Neural cell (in vitro differentiated cells): ENCODE data around the gene KRI1. TPM values are rescaled to one million over a fixed set of nuclear protein-coding genes. Genes with fewer than 3 reads are reported as not detected.

Experiments used
- H2AFZ ChIP-seq: fragments of 200-600, 300-800 bp; sonication (generic), shearing (Covaris generic); 2 replicates; pipeline ENCODE4 v1.6.0; 2014; ENCODE audit warnings: low read depth, mild to moderate bottlenecking, antibody characterized with exemption, low read length, moderate library complexity
- H3F3A ChIP-seq: fragments of 200-600 bp; shearing (Covaris generic); 2 replicates; pipeline ENCODE4 v1.6.1; 2016; ENCODE audit warnings: mild to moderate bottlenecking, moderate library complexity, mixed read lengths, antibody characterized with exemption, low read length; ENCODE audit not compliant: insufficient read depth, poor library complexity, severe bottlenecking
- H3K27ac ChIP-seq: fragments of 200-600, 300-800 bp; sonication (generic), shearing (Covaris generic); 2 replicates; pipeline ENCODE4 v1.5.1; 2014; ENCODE audit warnings: mild to moderate bottlenecking, low read length, moderate library complexity
- H3K27me3 ChIP-seq: fragments of 300-800, 200-600 bp; sonication (generic), shearing (Covaris generic); 2 replicates; pipeline ENCODE4 v1.6.0; 2014; ENCODE audit warnings: mild to moderate bottlenecking, low read depth, low read length, moderate library complexity; ENCODE audit not compliant: insufficient read depth
- H3K36me3 ChIP-seq: fragments of 300-800, 200-600 bp; sonication (generic), shearing (Covaris generic); 2 replicates; pipeline ENCODE4 v1.5.1; 2014; ENCODE audit warnings: mild to moderate bottlenecking, antibody characterized with exemption, low read length, moderate library complexity; ENCODE audit not compliant: insufficient read depth
- H3K4me2 ChIP-seq: fragments of 300-800, 200-600 bp; sonication (generic), shearing (Covaris generic); 2 replicates; pipeline ENCODE4 v1.6.0; 2014; ENCODE audit warnings: mild to moderate bottlenecking, low read length
- H3K4me3 ChIP-seq: fragments of 300-800, 200-600 bp; sonication (generic), shearing (Covaris generic); 2 replicates; pipeline ENCODE4 v1.5.1; 2014; ENCODE audit warnings: mild to moderate bottlenecking, low read length, moderate library complexity
- H3K79me2 ChIP-seq: fragments of 200-600 bp; shearing (Covaris generic); replicated peaks from 2 replicates; pipeline ENCODE4 v1.6.0; 2014; ENCODE audit warnings: mild to moderate bottlenecking, low read length, moderate library complexity; ENCODE audit not compliant: insufficient read depth
- H3K9ac ChIP-seq: fragments of 300-800, 200-600 bp; sonication (generic), shearing (Covaris generic); 2 replicates; pipeline ENCODE4 v1.6.1; 2016; ENCODE audit warnings: mild to moderate bottlenecking, low read length, mixed read lengths
- H3K9me2 ChIP-seq: fragments of 200-600 bp; shearing (Covaris generic); 2 replicates; pipeline ENCODE4 v1.6.1; 2016; ENCODE audit warnings: mild to moderate bottlenecking, low read length, mixed read lengths; ENCODE audit not compliant: insufficient read depth
- H3K9me3 ChIP-seq: fragments of 200-600, 300-800 bp; sonication (generic), shearing (Covaris generic); 2 replicates; pipeline ENCODE4 v1.6.1; 2016; ENCODE audit warnings: mild to moderate bottlenecking, mixed run types, low read length, moderate library complexity, mixed read lengths
- H4K20me1 ChIP-seq: fragments of 200-600 bp; shearing (Covaris generic); 2 replicates; pipeline ENCODE4 v1.6.1; 2016; ENCODE audit warnings: mild to moderate bottlenecking, mixed run types; ENCODE audit not compliant: insufficient read depth
- EP300 ChIP-seq: fragments of 450-650 bp; conservative IDR thresholded peaks from 2 replicates; pipeline ENCODE4 v1.6.1; 2014; ENCODE audit warnings: antibody characterized with exemption, mild to moderate bottlenecking, moderate library complexity; ENCODE audit not compliant: poor library complexity, severe bottlenecking
- EZH2 ChIP-seq: fragments of 200-600, 300-800 bp; shearing (Covaris generic), sonication (generic); IDR thresholded peaks from 2 replicates; pipeline ENCODE4 v1.6.1; 2014; ENCODE audit warnings: antibody characterized with exemption, low read length, borderline replicate concordance, mild to moderate bottlenecking; ENCODE audit not compliant: insufficient read depth, poor library complexity, severe bottlenecking
- MXI1 ChIP-seq: fragments of 450-650 bp; conservative IDR thresholded peaks from 2 replicates; pipeline ENCODE4 v1.6.1; 2014; ENCODE audit warnings: antibody characterized with exemption, mild to moderate bottlenecking; ENCODE audit not compliant: poor library complexity, severe bottlenecking
- POLR2AphosphoS5 ChIP-seq: IDR thresholded peaks from 2 replicates; pipeline ENCODE4 v1.6.1; 2012
- RAD21 ChIP-seq: fragments of 450-650 bp; conservative IDR thresholded peaks from 2 replicates; pipeline ENCODE4 v1.6.1; 2014; ENCODE audit warnings: antibody characterized with exemption, mild to moderate bottlenecking, moderate library complexity
- REST ChIP-seq: IDR thresholded peaks from 2 replicates; pipeline ENCODE4 v1.6.1; 2012; ENCODE audit warnings: borderline replicate concordance
- SMC3 ChIP-seq: fragments of 450-650 bp; conservative IDR thresholded peaks from 2 replicates; pipeline ENCODE4 v1.6.1; 2014; ENCODE audit warnings: antibody characterized with exemption, mild to moderate bottlenecking, moderate library complexity; ENCODE audit not compliant: poor library complexity
- TAF1 ChIP-seq: IDR thresholded peaks from 2 replicates; pipeline ENCODE4 v1.6.1; 2012; ENCODE audit warnings: low read depth
- polyA plus RNA-seq: library from polyadenylated mRNA; depleted of rRNA; stranded (reverse); fragments of >200 nt; gene quantifications from 2 replicates; pipeline ENCODE4 v1.2.3, GENCODE V29; 2014
- TF ChIP-seq, protein P1 (sequence below): fragments of 450-650 bp; IDR thresholded peaks from 2 replicates; pipeline ENCODE4 v1.5.1; 2014; ENCODE audit warnings: antibody characterized with exemption, mild to moderate bottlenecking, moderate library complexity; ENCODE audit not compliant: poor library complexity, severe bottlenecking

KRI1 gene
- polyA plus RNA-seq, 1 donor from 2014 or later: 6.5 TPM

DNA sequence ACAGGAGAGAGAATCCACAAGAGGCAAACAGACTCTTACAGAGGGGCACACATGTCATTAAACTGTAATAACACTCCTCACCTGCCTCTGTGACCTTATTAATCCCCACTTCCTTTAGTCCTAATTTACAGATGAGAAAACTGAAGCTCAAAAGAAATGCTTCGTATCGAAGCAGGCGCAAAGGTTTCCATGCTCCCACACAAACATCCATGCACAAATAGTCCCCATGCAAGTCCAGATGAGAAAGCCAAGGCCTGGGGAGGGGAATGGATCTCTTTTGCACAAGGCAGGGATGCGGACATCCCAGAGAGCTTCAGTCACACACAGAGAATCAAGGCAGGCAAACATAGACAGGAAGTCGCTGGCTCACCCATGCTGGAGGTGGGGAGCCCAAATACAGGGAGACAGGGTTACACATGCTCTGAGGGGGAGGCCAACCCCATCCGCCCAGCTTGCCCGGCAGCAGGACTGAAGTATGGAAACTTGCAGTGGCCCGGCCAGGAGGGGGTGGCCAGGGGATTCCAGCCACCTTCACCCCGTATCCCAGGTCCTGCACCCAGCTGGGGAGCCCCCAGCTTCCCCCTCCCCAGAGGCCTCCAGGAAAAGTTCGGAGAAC lies 49.0 kb downstream of the KRI1 start:
- Histone ChIP-seq H3K36me3 (no peaks in the 10 kb centered on the region), H3K9me2 (no peaks in the 10 kb centered on the region), H3K27me3 (peaks cover 85% of the 10 kb centered on the region), H3K4me2 (no peak overlapping the region), H3K27ac (no peak overlapping the region), H3K79me2 (no peaks in the 10 kb centered on the region), H2AFZ (no peak overlapping the region), H3F3A (no peaks in the 10 kb centered on the region), H3K4me3 (no peak overlapping the region), H4K20me1 (no peaks in the 10 kb centered on the region), H3K9me3 (no peaks in the 10 kb centered on the region), H3K9ac (no peak overlapping the region)
- no peak for TF ChIP-seq EP300
- TF ChIP-seq EZH2: peak; percentile 52

GRCh38 chr19:10516064-10516385 lies 49.8 kb downstream of the KRI1 start:
- H3K9me2 ChIP-seq: no peaks in the 10 kb centered on the region
- no peak overlapping the region for H3K4me3 ChIP-seq
- peaks cover 88% of the 10 kb centered on the region for H3K27me3 ChIP-seq
- H3K4me2 ChIP-seq: no peak overlapping the region
- H3F3A ChIP-seq: no peaks in the 10 kb centered on the region
- no peaks in the 10 kb centered on the region for H3K36me3 ChIP-seq
- H2AFZ ChIP-seq: no peak overlapping the region
- H3K27ac ChIP-seq: no peak overlapping the region
- H3K79me2 ChIP-seq: no peaks in the 10 kb centered on the region
- TF ChIP-seq POLR2AphosphoS5 (no peak), EP300 (no peak), SMC3 (no peak), RAD21 (no peak), TAF1 (no peak), REST (no peak), EZH2 (no peak), MXI1 (no peak)
- TF ChIP-seq, protein P1, sequence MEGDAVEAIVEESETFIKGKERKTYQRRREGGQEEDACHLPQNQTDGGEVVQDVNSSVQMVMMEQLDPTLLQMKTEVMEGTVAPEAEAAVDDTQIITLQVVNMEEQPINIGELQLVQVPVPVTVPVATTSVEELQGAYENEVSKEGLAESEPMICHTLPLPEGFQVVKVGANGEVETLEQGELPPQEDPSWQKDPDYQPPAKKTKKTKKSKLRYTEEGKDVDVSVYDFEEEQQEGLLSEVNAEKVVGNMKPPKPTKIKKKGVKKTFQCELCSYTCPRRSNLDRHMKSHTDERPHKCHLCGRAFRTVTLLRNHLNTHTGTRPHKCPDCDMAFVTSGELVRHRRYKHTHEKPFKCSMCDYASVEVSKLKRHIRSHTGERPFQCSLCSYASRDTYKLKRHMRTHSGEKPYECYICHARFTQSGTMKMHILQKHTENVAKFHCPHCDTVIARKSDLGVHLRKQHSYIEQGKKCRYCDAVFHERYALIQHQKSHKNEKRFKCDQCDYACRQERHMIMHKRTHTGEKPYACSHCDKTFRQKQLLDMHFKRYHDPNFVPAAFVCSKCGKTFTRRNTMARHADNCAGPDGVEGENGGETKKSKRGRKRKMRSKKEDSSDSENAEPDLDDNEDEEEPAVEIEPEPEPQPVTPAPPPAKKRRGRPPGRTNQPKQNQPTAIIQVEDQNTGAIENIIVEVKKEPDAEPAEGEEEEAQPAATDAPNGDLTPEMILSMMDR: no peak
- no peaks in the 10 kb centered on the region for H4K20me1 ChIP-seq
- H3K9me3 ChIP-seq: no peaks in the 10 kb centered on the region
- H3K9ac ChIP-seq: no peak overlapping the region
